GM12891 (cell line): Measurements from ENCODE around the gene LILRB4.
"Not testable (repeated sequence)": the region's sequence is repeated elsewhere in the genome, so short reads cannot be mapped to it uniquely, and the experiment has no call there.

Experiments used
- DNase-seq: peaks from one replicate; pipeline ENCODE4 v3.0.0; 2011; ENCODE audit warnings: low spot score; ENCODE audit not compliant: insufficient read length
- FAIRE-seq: peaks from 2 replicates; lab custom pipeline; 2011; peaks lifted over from hg19 to GRCh38; lab: Jason Lieb, UNC
- PAX5 ChIP-seq: IDR thresholded peaks from 2 replicates; pipeline ENCODE4 v1.6.1; 2011; ENCODE audit warnings: low read length, moderate library complexity, mild to moderate bottlenecking; ENCODE audit not compliant: insufficient read depth, severe bottlenecking
- POLR2A ChIP-seq: IDR thresholded peaks from 2 replicates; pipeline ENCODE4 v1.6.1; 2011; ENCODE audit warnings: low read depth, low read length, control low read depth
- POLR2AphosphoS5 ChIP-seq: IDR thresholded peaks from 2 replicates; pipeline ENCODE4 v1.6.1; 2011; ENCODE audit warnings: low read depth, low read length, control low read depth
- POU2F2 ChIP-seq: IDR thresholded peaks from 2 replicates; pipeline ENCODE4 v1.6.1; 2011; ENCODE audit warnings: low read depth, mild to moderate bottlenecking, control low read depth, low read length, moderate library complexity
- SPI1 ChIP-seq: IDR thresholded peaks from 2 replicates; pipeline ENCODE4 v1.6.1; 2011; ENCODE audit warnings: low read depth, low read length, control low read depth
- TAF1 ChIP-seq: IDR thresholded peaks from 2 replicates; pipeline ENCODE4 v1.6.1; 2011; ENCODE audit warnings: low read depth, low read length, control low read depth

Gene LILRB4

DNA sequence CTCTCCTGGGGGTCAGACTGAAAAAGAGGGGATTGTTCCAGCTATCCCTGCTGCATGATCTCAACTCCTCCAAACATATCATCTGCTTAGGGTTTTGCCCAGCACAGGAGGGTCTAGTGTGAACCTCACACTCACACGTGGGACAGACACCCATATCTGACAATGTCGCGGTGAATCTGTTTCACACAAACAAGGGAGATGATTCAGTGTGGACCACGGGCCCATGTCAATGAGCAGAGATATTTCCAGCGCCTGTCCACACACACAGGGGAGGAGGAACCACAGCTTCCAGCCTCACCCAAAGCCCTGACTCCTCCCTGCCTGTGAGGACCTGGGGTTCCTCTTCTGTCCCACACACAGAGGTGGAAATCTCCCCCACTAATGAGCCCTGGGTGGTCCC, 31.9 kb downstream of the LILRB4 start:
- no peak for DNase-seq
- FAIRE-seq: no peak
- TF ChIP-seq PAX5 (no peak), TAF1 (no peak), SPI1 (no peak), POU2F2 (no peak), POLR2A (no peak), POLR2AphosphoS5 (no peak)

DNA sequence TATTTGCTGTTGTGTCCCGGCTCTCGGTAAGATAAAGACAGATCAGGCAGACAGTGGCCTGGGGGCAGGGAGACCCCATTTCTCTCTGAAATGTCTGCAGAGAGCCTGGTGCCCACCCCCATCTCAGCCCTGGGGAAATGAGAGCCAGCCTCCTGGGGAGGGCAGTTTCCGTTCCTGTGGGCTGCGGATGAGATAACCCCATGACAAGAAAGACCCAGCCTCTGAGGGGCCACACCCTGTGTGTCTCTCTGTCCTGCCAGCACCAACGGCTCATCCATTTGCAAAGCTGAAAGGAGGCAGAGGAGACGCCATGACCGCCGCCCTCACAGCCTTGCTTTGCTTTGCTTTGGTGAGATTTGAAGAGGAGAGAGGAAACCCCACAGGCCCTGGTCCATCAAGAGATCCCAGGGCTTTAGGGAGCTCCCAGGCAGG, 33.3 kb downstream of the LILRB4 start:
- FAIRE-seq (no peak), DNase-seq (no peak)
- TF ChIP-seq SPI1: no peak
- no peak for TF ChIP-seq TAF1
- no peak for TF ChIP-seq POLR2AphosphoS5
- no peak for TF ChIP-seq PAX5
- TF ChIP-seq POU2F2: no peak
- no peak for TF ChIP-seq POLR2A

DNA sequence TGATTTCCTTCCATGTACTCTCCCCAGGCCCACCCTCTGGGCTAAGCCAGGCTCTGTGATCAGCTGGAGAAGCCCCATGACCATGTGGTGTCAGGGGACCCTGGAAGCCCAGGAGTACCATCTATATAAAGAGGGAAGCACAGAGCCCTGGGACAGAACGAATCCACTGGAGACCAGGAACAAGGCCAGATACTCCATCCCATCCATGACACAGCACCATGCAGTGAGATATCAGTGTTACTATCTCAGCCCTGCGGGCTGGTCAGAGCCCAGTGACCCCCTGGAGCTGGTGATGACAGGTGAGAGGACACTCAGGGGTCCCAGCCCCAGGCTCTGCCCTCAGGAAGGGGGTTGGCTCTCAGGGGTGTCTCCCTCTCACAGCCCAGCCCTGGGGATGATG, 34.0 kb downstream of the LILRB4 start:
- no peak for FAIRE-seq
- DNase-seq: no peak
- no peak for TF ChIP-seq PAX5
- TF ChIP-seq TAF1: no peak
- TF ChIP-seq SPI1: no peak
- TF ChIP-seq POLR2A: no peak
- no peak for TF ChIP-seq POU2F2
- TF ChIP-seq POLR2AphosphoS5: no peak

DNA sequence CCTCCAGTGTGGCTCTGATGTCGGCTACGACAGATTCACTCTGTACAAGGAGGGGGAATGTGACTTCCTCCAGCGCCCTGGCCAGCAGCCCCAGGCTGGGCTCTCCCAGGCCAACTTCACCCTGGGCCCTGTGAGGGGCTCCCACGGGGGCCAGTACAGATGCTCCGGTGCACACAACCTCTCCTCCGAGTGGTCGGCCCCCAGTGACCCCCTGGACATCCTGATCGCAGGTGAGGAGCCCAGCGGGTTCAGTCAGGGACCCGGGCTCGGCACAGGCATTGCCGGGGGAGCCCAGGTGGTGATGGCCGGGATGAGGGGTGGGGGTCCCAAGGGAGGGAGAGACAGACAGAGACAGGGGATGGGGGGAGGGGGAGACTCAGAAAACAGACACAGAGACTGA, 34.9 kb downstream of the LILRB4 start:
- FAIRE-seq, DNase-seq: not testable (repeated sequence)

DNA sequence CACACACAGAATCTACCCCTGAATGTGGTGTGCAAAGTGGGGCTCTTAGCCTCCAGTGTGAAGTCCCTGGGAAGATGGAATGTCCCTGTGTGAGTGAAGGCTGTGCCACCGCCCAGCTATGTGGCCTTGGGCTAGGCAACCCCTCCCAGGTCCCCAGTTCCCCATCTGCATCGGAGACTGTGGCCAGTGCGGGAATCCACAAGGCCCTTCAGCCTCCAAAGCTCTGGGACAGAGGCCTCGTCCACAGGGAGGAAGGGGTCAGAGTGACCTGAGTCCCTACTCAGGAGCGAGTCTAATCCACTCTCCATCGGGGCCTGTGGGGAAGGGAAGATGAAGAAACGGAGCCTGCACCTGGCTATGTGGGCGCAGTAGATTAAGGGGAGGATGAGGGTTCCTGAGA, 42.1 kb downstream of the LILRB4 start:
- DNase-seq: no peak
- no peak for TF ChIP-seq POLR2AphosphoS5
- no peak for TF ChIP-seq POLR2A
- TF ChIP-seq SPI1: no peak
- TF ChIP-seq TAF1: no peak
- TF ChIP-seq PAX5: no peak
- no peak for FAIRE-seq

DNA sequence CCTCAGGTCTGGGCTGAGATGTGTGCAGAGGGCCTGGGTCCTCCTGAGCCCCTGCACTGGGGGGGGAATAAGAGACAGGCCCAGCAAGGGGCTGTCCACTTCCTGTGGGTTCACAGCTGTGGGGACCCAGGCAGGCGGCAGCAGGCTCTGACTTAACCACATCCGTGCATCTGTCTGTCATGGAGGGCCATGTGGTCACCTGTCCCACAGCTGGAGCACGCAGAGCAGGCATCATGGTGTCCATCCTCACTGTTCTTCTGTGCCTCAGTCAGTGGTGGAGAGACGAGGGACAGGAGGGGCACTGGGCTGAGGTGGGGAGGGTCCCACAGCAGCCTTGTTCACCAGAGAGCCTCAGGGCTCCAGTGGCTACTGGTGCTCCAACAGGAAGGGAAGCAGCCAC, 45.2 kb downstream of the LILRB4 start:
- no peak for DNase-seq
- peak; percentile 84 for FAIRE-seq
- no peak for TF ChIP-seq TAF1
- TF ChIP-seq POLR2A: no peak
- no peak for TF ChIP-seq POLR2AphosphoS5
- no peak for TF ChIP-seq POU2F2
- TF ChIP-seq SPI1: no peak

DNA sequence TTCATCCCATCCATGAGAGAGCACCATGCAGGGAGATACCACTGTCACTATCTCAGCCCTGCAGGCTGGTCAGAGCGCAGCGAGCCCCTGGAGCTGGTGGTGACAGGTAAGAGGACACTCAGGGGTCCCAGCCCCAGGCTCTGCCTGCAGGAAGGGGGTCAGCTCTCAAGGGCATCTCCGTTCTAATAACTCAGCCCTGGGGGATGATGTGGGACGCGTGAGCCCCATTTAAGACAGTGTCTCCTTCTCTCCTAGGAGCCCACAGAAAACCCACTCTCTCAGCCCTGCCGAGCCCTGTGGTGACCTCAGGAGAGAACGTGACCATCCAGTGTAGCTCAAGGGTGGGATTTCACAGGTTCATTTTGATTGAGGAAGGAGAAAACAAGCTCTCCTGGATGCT, 46.0 kb downstream of the LILRB4 start:
- DNase-seq (no peak), FAIRE-seq (no peak)
- TF ChIP-seq PAX5: no peak
- no peak for TF ChIP-seq POLR2AphosphoS5
- no peak for TF ChIP-seq TAF1
- no peak for TF ChIP-seq POU2F2
- TF ChIP-seq POLR2A: no peak
- no peak for TF ChIP-seq SPI1

DNA sequence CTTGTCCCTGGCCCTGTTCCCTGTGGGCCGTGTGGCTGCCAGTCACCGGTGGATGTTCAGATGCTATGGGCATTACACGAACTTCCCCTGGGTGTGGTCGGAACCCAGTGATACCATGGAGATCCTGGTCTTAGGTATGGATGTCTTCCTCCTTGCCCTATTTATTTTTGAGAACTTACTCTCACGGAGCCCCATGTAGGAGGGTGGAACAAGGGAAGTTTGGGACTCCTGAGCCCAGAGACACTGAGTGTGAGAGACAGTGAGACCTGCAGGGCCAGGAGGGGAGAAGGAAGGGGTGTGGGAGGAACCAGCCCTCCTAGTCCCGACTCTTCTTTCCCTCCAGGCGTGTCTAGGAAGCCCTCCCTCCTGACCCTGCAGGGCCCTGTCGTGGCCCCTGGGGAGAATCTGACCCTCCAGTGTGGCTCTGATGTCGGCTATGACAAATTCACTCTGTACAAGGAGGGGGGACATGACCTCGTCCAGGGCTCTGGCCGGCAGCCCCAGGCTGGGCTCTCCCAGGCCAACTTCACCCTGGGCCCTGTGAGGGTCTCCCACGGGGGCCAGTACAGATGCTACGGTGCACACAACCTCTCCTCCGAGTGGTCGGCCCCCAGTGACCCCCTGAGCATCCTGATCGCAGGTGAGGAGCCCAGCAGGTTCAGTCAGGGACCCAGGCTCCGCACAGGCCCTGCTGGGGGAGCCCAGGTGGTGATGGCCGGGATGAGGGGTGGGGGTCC, 46.6 kb downstream of the LILRB4 start:
- DNase-seq (no peak), FAIRE-seq (no peak)
- TF ChIP-seq PAX5: no peak

DNA sequence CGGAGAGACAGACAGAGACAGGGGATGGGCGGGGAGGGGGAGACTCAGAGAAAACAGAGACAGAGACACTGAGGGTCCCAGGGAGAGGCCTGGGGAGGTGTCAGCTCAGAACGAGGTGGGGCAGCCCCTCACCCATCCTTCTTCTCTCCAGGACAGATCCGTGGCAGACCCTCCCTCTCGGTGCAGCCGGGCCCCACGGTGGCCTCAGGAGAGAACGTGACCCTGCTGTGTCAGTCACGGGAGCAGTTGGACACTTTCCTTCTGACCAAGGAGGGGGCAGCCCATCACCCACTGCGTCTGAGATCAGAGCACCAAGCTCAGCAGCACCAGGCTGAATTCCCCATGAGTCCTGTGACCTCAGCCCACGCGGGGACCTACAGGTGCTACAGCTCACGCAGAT, 47.2 kb downstream of the LILRB4 start:
- FAIRE-seq, DNase-seq: not testable (repeated sequence)
